ENCODE measurements around the gene RAD54L. TPM values are rescaled to one million over a fixed set of nuclear protein-coding genes. Genes with fewer than 3 reads are reported as not detected.
A peak's percentile ranks its signal among the peaks of the same experiment; 100 is the strongest.
"Not testable (repeated sequence)": the region's sequence is repeated elsewhere in the genome, so short reads cannot be mapped to it uniquely, and the experiment has no call there.

The RAD54L gene
- total and polyA plus RNA-seq, 4 experiments from 2014 or later: 0.46 to 1.1 (median 1.0) TPM; not detected in 1

DNA sequence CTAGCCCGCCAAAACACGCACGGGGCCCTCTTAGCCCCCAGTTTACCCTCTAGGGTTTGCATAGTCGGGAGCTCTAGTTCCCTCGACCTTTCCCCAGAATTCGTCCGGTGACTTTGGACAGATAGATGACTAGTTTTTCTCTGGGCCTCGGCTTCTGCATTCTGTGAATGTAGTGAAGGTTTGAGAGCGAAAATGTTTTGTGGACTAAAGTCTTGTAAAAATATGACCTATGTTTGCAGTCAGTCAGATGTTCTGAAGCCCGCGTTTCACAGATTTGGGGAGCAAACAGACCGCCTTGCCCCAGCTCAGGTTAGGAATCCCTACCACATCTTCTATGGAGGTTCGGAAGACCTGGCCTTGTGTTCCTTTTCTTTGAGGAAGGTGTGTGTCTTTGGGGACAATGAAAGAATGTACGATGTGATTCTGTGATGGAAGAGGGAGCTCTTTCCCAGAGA, 56.3 kb downstream of the RAD54L start:
- Histone ChIP-seq H3K27ac (ENCODE audit: low read depth, low read length) (peak overlapping the region; percentile 94), H3K36me3 (ENCODE audit: insufficient read depth, low read length) (no peaks in the 10 kb centered on the region), H3K4me3 (ENCODE audit: low read length in 2 of 2) (peak overlapping the region; percentile 73 to 90), H3K27me3 (ENCODE audit: insufficient read depth, low read length) (no peaks in the 10 kb centered on the region), H3K9me3 (ENCODE audit: control insufficient read depth in 1 of 2, low read length in 2 of 2) (no peaks in the 10 kb centered on the region), H3K4me1 (ENCODE audit: insufficient read depth, low read length) (peaks cover 54% of the 10 kb centered on the region)
- CTCF ChIA-PET (ENCODE audit: partially characterized antibody): interaction anchor here (1.1 to 2.5 kb wide), 7 partner anchors 12 to 59 kb away, joined by 3 to 23 read pairs (median 3); partner anchors contain the start of gene NSUN4
- H3K27me3 Mint-ChIP-seq: no peaks in the 10 kb centered on the region
- H3K4me1 Mint-ChIP-seq: peaks cover 27 to 70% (median 40%) of the 10 kb centered on the region in 4 donors
- H3K4me3 Mint-ChIP-seq: peak overlapping the region; percentile 96 to 100 (median 98)
- intact Hi-C loops (cut with micrococcal nuclease): loop anchor here (1.0 to 5.0 kb wide), 6 partner anchors 37 to 722 kb away; partner anchors contain the start of genes EFCAB14, GPBP1L1, NASP and NSUN4
- DNase-seq: no peak
- peak overlapping the region; percentile 97 to 98 (median 98) for H3K27ac Mint-ChIP-seq
- POLR2A ChIA-PET (ENCODE audit: partially characterized antibody): interaction anchor here (0.7 to 2.4 kb wide), 16 partner anchors 10 to 804 kb away, joined by 3 to 44 read pairs (median 5); partner anchors contain the start of genes CCDC163, GPBP1L1, MMACHC and MOB3C
- H3K36me3 Mint-ChIP-seq: peaks cover 8 to 25% of the 10 kb centered on the region in 2 donors
- H3K9me3 Mint-ChIP-seq: no peaks in the 10 kb centered on the region

DNA sequence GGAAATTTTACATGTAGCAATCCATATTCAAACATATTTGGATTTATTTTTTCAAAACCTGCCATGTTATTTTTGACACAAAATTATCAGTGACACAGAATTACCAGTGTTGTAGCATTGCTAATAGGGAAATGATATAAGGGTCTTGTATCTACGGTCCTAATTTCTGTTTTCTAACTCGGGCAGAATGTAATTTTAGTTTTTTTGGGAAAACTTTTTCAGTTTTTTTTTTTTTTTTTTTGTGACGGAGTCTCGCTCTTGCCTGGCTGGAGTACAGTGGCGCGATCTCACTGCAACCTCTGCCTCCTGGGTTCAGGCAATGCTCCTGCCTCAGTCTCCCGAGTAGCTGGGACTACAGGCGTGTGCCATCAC, 58.6 kb downstream of the RAD54L start:
- Mint-ChIP-seq H3K27me3 (no peaks in the 10 kb centered on the region), H3K9me3 (no peaks in the 10 kb centered on the region), H3K27ac (peak overlapping the region in 1 of 7 donors; percentile 1), H3K4me3 (peak overlapping the region in 5 of 8 donors; percentile 9 to 71 (median 37)), H3K36me3 (peaks cover 19 to 40% of the 10 kb centered on the region in 2 donors), H3K4me1 (peaks cover 19 to 64% (median 31%) of the 10 kb centered on the region in 4 donors)
- intact Hi-C loops (cut with micrococcal nuclease): no loop called here
- Histone ChIP-seq H3K27ac (ENCODE audit: low read depth, low read length) (no peak overlapping the region), H3K36me3 (ENCODE audit: insufficient read depth, low read length) (peaks cover 11% of the 10 kb centered on the region), H3K9me3 (ENCODE audit: control insufficient read depth in 1 of 2, low read length in 2 of 2) (no peaks in the 10 kb centered on the region), H3K4me3 (ENCODE audit: low read length in 2 of 2) (no peak overlapping the region), H3K4me1 (ENCODE audit: insufficient read depth, low read length) (peaks cover 45% of the 10 kb centered on the region), H3K27me3 (ENCODE audit: insufficient read depth, low read length) (no peaks in the 10 kb centered on the region)
- no peak for DNase-seq
- CTCF ChIA-PET (ENCODE audit: partially characterized antibody): no interaction called here
- POLR2A ChIA-PET (ENCODE audit: partially characterized antibody): no interaction called here

DNA sequence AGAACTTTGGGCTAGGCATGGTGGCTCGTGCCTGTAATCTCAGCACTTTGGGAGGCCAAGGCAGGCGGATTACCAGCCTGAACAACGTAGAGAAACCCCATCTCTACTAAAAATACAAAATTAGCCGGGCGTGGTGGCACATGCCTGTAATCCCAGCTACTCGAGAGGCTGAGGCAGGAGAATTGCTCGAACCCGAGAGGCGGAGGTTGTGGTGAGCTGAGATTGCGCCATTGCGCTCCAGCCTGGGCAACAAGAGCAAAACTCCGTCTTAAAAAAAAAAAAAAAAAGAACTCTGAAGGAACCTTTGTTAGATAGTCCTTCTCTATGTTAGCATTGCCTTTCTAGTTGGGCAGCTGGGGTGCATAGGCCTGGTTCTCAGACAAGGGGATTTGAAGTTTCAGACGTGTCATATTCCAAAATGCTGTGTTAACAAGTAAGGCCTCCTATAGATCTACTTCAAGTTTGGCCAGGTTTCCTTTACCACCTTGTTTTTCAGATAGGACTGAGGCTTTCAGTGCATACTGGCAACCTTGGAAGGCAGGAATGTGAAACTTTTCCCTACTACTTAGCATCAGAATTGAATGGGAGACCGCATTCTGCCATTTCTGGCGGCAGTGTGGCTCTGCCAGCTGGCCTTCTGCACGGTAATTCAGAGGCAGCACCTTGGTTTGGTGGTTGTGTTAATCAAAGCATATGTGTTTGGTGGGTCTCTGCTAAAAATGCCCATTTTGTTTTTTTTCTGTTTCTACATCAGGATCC, 62.0 kb downstream of the RAD54L start:
- H3K27me3 ChIP-seq (ENCODE audit: insufficient read depth, low read length): no peaks in the 10 kb centered on the region
- H3K36me3 Mint-ChIP-seq: peaks cover 27 to 49% of the 10 kb centered on the region in 2 donors
- POLR2A ChIA-PET (ENCODE audit: partially characterized antibody): no interaction called here
- no peaks in the 10 kb centered on the region for H3K9me3 Mint-ChIP-seq
- H3K4me3 Mint-ChIP-seq: peak overlapping the region in 1 of 8 donors; percentile 48
- H3K4me3 ChIP-seq (ENCODE audit: low read length in 2 of 2): no peak overlapping the region
- CTCF ChIA-PET (ENCODE audit: partially characterized antibody): interaction anchor here (2.3 kb wide), 1 partner anchor 30 kb away, joined by 6 read pairs; no protein-coding TSS in a partner anchor
- no peak for DNase-seq
- no peaks in the 10 kb centered on the region for H3K27me3 Mint-ChIP-seq
- peak overlapping the region in 2 of 7 donors; percentile 17 to 43 for H3K27ac Mint-ChIP-seq
- H3K9me3 ChIP-seq (ENCODE audit: control insufficient read depth in 1 of 2, low read length in 2 of 2): no peaks in the 10 kb centered on the region
- intact Hi-C loops (cut with micrococcal nuclease): no loop called here
- H3K27ac ChIP-seq (ENCODE audit: low read depth, low read length): no peak overlapping the region
- peaks cover 31% of the 10 kb centered on the region for H3K4me1 ChIP-seq (ENCODE audit: insufficient read depth, low read length)
- H3K36me3 ChIP-seq (ENCODE audit: insufficient read depth, low read length): peaks cover 30% of the 10 kb centered on the region
- peaks cover 12 to 47% (median 14%) of the 10 kb centered on the region in 4 donors for H3K4me1 Mint-ChIP-seq

DNA sequence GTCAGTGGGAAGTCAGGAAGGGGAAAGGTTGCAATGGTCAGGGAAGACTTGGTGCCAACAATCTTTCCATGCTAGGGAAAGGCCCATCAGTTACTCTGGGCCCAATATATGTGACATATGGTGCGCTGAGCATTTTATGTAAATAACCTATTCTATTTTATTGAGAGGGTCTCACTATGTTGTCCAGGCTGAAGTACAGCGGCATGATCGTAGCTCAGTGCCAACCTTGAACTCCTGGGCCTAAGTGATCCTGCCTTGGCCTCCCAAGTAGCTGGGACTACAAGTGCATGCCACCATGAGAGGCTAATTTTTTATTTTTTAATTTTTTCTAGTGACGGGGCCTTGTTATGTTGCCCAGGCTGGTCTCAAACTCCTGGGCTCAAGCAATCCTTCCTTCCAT, 62.8 kb downstream of the RAD54L start:
- CTCF ChIA-PET (ENCODE audit: partially characterized antibody): no interaction called here
- no peak for DNase-seq
- Mint-ChIP-seq H3K27ac (no peak overlapping the region), H3K9me3 (no peaks in the 10 kb centered on the region), H3K4me1 (peaks cover 10 to 39% (median 12%) of the 10 kb centered on the region in 4 donors), H3K4me3 (peak overlapping the region in 1 of 8 donors; percentile 48), H3K27me3 (no peaks in the 10 kb centered on the region), H3K36me3 (peaks cover 31 to 52% of the 10 kb centered on the region in 2 donors)
- Histone ChIP-seq H3K4me3 (ENCODE audit: low read length in 2 of 2) (no peak overlapping the region), H3K4me1 (ENCODE audit: insufficient read depth, low read length) (peaks cover 24% of the 10 kb centered on the region), H3K27me3 (ENCODE audit: insufficient read depth, low read length) (no peaks in the 10 kb centered on the region), H3K36me3 (ENCODE audit: insufficient read depth, low read length) (peaks cover 34% of the 10 kb centered on the region), H3K27ac (ENCODE audit: low read depth, low read length) (no peak overlapping the region), H3K9me3 (ENCODE audit: control insufficient read depth in 1 of 2, low read length in 2 of 2) (no peaks in the 10 kb centered on the region)
- POLR2A ChIA-PET (ENCODE audit: partially characterized antibody): no interaction called here
- intact Hi-C loops (cut with micrococcal nuclease): no loop called here

DNA sequence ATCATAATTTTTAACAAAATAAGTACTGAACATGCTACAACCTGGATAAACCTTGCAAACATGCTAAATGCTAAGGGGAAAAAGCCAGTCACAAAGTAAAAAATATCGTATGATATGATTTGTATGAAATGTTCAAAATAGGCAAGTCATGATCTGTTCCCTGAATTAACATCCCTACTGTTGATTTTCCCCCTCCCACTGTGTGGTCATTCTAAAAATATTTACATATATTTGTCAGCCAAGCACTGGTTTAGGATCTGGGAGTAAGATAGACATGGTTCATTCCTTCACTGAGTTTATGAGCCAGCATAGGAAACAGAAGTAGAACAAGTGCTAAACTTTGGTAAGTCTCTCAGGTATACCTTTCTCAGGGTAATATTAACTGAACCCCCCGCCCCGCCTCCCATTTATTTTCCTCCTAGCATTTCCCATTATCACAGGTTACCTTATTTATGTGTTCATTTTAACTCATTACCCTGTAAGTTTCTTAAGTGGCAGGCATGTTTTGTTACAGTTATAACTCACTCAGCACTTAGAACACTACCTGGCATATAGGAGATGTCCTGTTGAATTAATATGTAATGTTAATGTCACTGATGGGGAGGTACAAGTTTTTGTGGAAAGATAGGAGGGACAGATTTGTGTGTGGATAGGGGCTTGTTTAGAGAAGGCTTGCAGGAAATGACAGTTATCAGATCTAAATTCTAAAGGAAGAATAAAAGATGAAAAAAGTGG, 68.3 kb downstream of the RAD54L start:
- Mint-ChIP-seq H3K4me1 (no peaks in the 10 kb centered on the region), H3K27ac (peak overlapping the region in 2 of 7 donors; percentile 4 to 19), H3K27me3 (no peaks in the 10 kb centered on the region), H3K9me3 (no peaks in the 10 kb centered on the region), H3K4me3 (no peak overlapping the region), H3K36me3 (peaks cover 24 to 38% of the 10 kb centered on the region in 2 donors)
- intact Hi-C loops (cut with micrococcal nuclease): no loop called here
- Histone ChIP-seq H3K36me3 (ENCODE audit: insufficient read depth, low read length) (peaks cover 28% of the 10 kb centered on the region), H3K4me1 (ENCODE audit: insufficient read depth, low read length) (no peaks in the 10 kb centered on the region), H3K4me3 (ENCODE audit: low read length in 2 of 2) (no peak overlapping the region), H3K9me3 (ENCODE audit: control insufficient read depth in 1 of 2, low read length in 2 of 2) (no peaks in the 10 kb centered on the region), H3K27ac (ENCODE audit: low read depth, low read length) (no peak overlapping the region), H3K27me3 (ENCODE audit: insufficient read depth, low read length) (no peaks in the 10 kb centered on the region)
- POLR2A ChIA-PET (ENCODE audit: partially characterized antibody): no interaction called here
- DNase-seq: no peak
- CTCF ChIA-PET (ENCODE audit: partially characterized antibody): no interaction called here

DNA sequence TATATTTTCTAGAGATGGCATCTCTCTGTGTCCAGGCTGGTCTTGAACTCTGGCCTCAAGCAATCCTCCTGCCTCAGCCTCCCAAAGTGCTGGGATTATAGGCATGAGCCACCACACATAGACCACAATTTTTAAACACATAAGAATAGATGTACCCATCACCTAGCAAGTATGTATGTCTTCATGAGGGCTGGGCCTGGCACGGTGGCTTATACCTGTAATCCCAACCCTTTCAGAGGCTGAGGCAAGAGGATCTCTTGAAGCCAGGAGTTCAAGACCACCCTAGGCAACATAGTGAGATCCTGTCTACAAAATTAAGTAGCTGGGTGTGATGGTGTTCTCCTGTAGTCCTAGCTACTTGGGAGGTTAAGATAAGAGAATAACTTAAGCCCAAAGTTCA, 69.8 kb downstream of the RAD54L start:
- H3K9me3 Mint-ChIP-seq: no peaks in the 10 kb centered on the region
- intact Hi-C loops (cut with micrococcal nuclease): no loop called here
- Histone ChIP-seq H3K27ac (ENCODE audit: low read depth, low read length) (no peak overlapping the region), H3K4me1 (ENCODE audit: insufficient read depth, low read length) (no peaks in the 10 kb centered on the region), H3K4me3 (ENCODE audit: low read length in 2 of 2) (no peak overlapping the region), H3K27me3 (ENCODE audit: insufficient read depth, low read length) (no peaks in the 10 kb centered on the region), H3K36me3 (ENCODE audit: insufficient read depth, low read length) (peaks cover 25% of the 10 kb centered on the region), H3K9me3 (ENCODE audit: control insufficient read depth in 1 of 2, low read length in 2 of 2) (no peaks in the 10 kb centered on the region)
- H3K36me3 Mint-ChIP-seq: peaks cover 21 to 30% of the 10 kb centered on the region in 2 donors
- ChIA-PET POLR2A (ENCODE audit: partially characterized antibody) (interaction anchor here (1.1 kb wide), 1 partner anchor 23 kb away, joined by 3 read pairs; the partner anchor contains the start of gene NSUN4), CTCF (ENCODE audit: partially characterized antibody) (interaction anchor here (0.6 kb wide), 1 partner anchor 29 kb away, joined by 3 read pairs; no protein-coding TSS in a partner anchor)
- H3K4me3 Mint-ChIP-seq: no peak overlapping the region
- no peaks in the 10 kb centered on the region for H3K27me3 Mint-ChIP-seq
- no peaks in the 10 kb centered on the region for H3K4me1 Mint-ChIP-seq
- H3K27ac Mint-ChIP-seq: no peak overlapping the region
- no peak for DNase-seq

DNA sequence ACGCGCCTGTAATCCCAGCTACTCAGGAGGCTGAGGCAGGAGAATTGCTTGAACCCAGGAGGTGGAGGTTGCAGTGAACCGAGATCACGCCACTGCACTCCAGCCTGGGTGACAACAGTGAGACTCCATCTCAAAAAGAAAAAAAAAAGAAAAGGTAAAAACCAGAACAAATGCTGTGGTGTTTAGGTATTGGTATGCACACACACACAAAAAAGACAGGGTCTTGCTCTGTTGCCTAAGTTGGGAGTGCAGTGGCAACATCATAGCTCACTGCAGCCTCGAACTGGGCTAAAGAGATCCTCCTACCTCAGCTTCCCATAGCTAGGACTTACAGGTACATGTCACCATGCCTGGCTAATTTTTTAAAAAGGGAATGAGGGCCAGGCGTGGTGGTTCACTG, 71.7 kb downstream of the RAD54L start:
- ChIA-PET POLR2A (ENCODE audit: partially characterized antibody) (interaction anchor here (0.7 kb wide), 1 partner anchor 296 kb away, joined by 3 read pairs; no protein-coding TSS in a partner anchor), CTCF (ENCODE audit: partially characterized antibody) (interaction anchor here (1.0 kb wide), 1 partner anchor 29 kb away, joined by 5 read pairs; no protein-coding TSS in a partner anchor)
- H3K36me3 ChIP-seq (ENCODE audit: insufficient read depth, low read length): peaks cover 11% of the 10 kb centered on the region
- H3K36me3 Mint-ChIP-seq: peaks cover 15 to 17% of the 10 kb centered on the region in 2 donors
- H3K9me3 Mint-ChIP-seq; H3K4me1 Mint-ChIP-seq; DNase-seq; H3K4me3 Mint-ChIP-seq; H3K27me3 ChIP-seq (ENCODE audit: insufficient read depth, low read length); H3K4me3 ChIP-seq (ENCODE audit: low read length in 2 of 2); H3K27ac Mint-ChIP-seq; H3K27ac ChIP-seq (ENCODE audit: low read depth, low read length); H3K9me3 ChIP-seq (ENCODE audit: control insufficient read depth in 1 of 2, low read length in 2 of 2); intact Hi-C loops (cut with micrococcal nuclease); H3K4me1 ChIP-seq (ENCODE audit: insufficient read depth, low read length); H3K27me3 Mint-ChIP-seq: not testable (repeated sequence)
